HepG2 (cell line): ENCODE results near the gene ZNF454. TPM values are rescaled to one million over a fixed set of nuclear protein-coding genes. Genes with fewer than 3 reads are reported as not detected.

Experiments used
- ATAC-seq: fragments of 200-7000 bp; cut with Tn5 transposase; 3 replicates; pipeline ENCODE4 v1.9.1; 2020; ENCODE audit warnings: mild to moderate bottlenecking, moderate library complexity
- BruUV-seq: library from RNA; stranded (reverse); fragments of 400-500 nt; replicated peaks from 2 replicates; lab custom pipeline; 2021; lab: Mats Ljungman, UMichigan
- CTCF ChIA-PET: fragments of 300-600 bp; formaldehyde crosslinking; extraction: SDS; loops from one replicate; lab custom pipeline; 2021; ENCODE audit warnings: low total read pairs, inconsistent platforms, low intra/inter-chr PET ratio; lab: Yijun Ruan, JAX
- POLR2A ChIA-PET: fragments of 350-600 bp; sonication (Branson Sonifier 250); formaldehyde crosslinking; loops from one replicate; lab custom pipeline; 2020; ENCODE audit warnings: antibody characterized with exemption, inconsistent platforms; lab: Yijun Ruan, JAX
- DNase-seq: peaks from one replicate; pipeline ENCODE4 v3.0.0-alpha.2; 2015; ENCODE audit warnings: low spot score
- FAIRE-seq: peaks from 3 replicates; lab custom pipeline; 2011; peaks lifted over from hg19 to GRCh38; lab: Jason Lieb, UNC
- H2AFZ ChIP-seq: one replicate; pipeline ENCODE4 v1.6.1; 2011; ENCODE audit warnings: low read length, inconsistent platforms
- H3K27ac ChIP-seq: fragments of 300-600 bp; 3 replicates; pipeline ENCODE4 v1.8.0; 2011; ENCODE audit warnings: mixed run types, mild to moderate bottlenecking, mixed read lengths, low read length, inconsistent platforms; ENCODE audit not compliant: insufficient read depth; ENCODE audit errors: extremely low read length
- H3K27me3 ChIP-seq, 2 experiments: fragments of 200-600 bp in 1 of 2; 2 replicates in 1 of 2; 3 replicates in 1 of 2; pipeline versions ENCODE4 v1.6.0 to v1.8.0; 2011; ENCODE audit warnings: low read length in 2 of 2, mild to moderate bottlenecking in 2 of 2, moderate library complexity in 2 of 2, inconsistent platforms in 1 of 2; ENCODE audit not compliant: insufficient read depth in 2 of 2, control insufficient read depth in 1 of 2
- H3K36me3 ChIP-seq, 2 experiments: fragments of 200-600 bp in 1 of 2; replicated peaks in 1 of 2; 2 replicates in 1 of 2; 3 replicates in 1 of 2; pipeline versions ENCODE4 v1.5.1 to v1.8.0; 2011; ENCODE audit warnings: low read length in 2 of 2, inconsistent platforms in 1 of 2; ENCODE audit not compliant: insufficient read depth in 2 of 2, control insufficient read depth in 1 of 2
- H3K4me1 ChIP-seq: 2 replicates; pipeline ENCODE4 v1.5.1; 2012; ENCODE audit warnings: low read length, inconsistent platforms; ENCODE audit not compliant: insufficient read depth
- H3K4me2 ChIP-seq: 2 replicates; pipeline ENCODE4 v1.6.0; 2011; ENCODE audit warnings: low read depth, low read length, inconsistent platforms
- H3K4me3 ChIP-seq, 3 experiments: fragments of 200-600 bp in 1 of 3; sonication (generic), shearing (Covaris generic) in 1 of 3; replicated peaks in 1 of 3; 2 replicates each; pipeline ENCODE4 v1.5.1; 2011 to 2016; ENCODE audit warnings: low read length in 3 of 3, inconsistent platforms in 2 of 3, low read depth in 2 of 3, mild to moderate bottlenecking in 2 of 3, control low read depth in 1 of 3, mixed read lengths in 1 of 3; ENCODE audit not compliant: insufficient read depth in 1 of 3
- H3K79me2 ChIP-seq: one replicate; pipeline ENCODE4 v1.6.1; 2011; ENCODE audit warnings: low read length, inconsistent platforms; ENCODE audit not compliant: insufficient read depth
- H3K9ac ChIP-seq: 2 replicates; pipeline ENCODE4 v1.6.0; 2011; ENCODE audit warnings: mild to moderate bottlenecking, low read depth, low read length, inconsistent platforms; ENCODE audit not compliant: insufficient read depth
- H3K9me3 ChIP-seq: 2 replicates; pipeline ENCODE4 v1.5.1; 2012; ENCODE audit warnings: mild to moderate bottlenecking, low read length
- H4K20me1 ChIP-seq: 2 replicates; pipeline ENCODE4 v1.6.0; 2011; ENCODE audit warnings: inconsistent platforms, mild to moderate bottlenecking, low read length, moderate library complexity; ENCODE audit not compliant: insufficient read depth
- FOXO1 ChIP-seq: sonication (generic); formaldehyde crosslinking; IDR thresholded peaks from 2 replicates; pipeline ENCODE4 v1.4.0; 2020; ENCODE audit warnings: missing genetic modification reagents
- WGBS: methylation state at CpG from one replicate; pipeline ENCODE4 v1.1.6; 2017; ENCODE audit warnings: low lambda C conversion rate; 5-methylcytosine and 5-hydroxymethylcytosine counted together
- in situ Hi-C: cut with HindIII; loops from 2 replicates; pipeline ENCODE4 v1.10.0; 2017; ENCODE audit warnings: low pct_unique_long_range_greater_than_20kb; ENCODE audit not compliant: extremely low pct_ligation_motif_present
- intact Hi-C: fragments of 100-400 bp; cut with micrococcal nuclease; formaldehyde crosslinking; loops from one replicate; pipeline ENCODE4 v1.10.0; 2022; ENCODE audit not compliant: unreplicated experiment
- polyA plus RNA-seq, 8 experiments: library from polyadenylated mRNA; depleted of rRNA in 3 of 8; stranded (reverse) in 7 of 8; unstranded in 1 of 8; fragments of >200 nt; fragmentation: Illumina TruSeq in 4 of 8; extraction: Trizol in 4 of 8; gene quantifications; 2 replicates each; pipeline versions ENCODE4 v1.2.1 to v1.2.3, GENCODE V29; 2011 to 2016; ENCODE audit warnings: low read depth in 4 of 8, missing spikeins in 1 of 8, mixed read lengths in 1 of 8; ENCODE audit not compliant: insufficient read depth in 1 of 8
- total RNA-seq, 5 experiments: library from RNA; depleted of rRNA; stranded (reverse); fragments of >200 nt; fragmentation: Illumina TruSeq; extraction: Trizol; gene quantifications; 2 replicates each; pipeline ENCODE4 v1.2.3, GENCODE V29; 2016; ENCODE audit warnings: low read depth in 1 of 5
- TF ChIP-seq, protein P1 (sequence below): sonication (generic); formaldehyde crosslinking; IDR thresholded peaks from 2 replicates; pipeline ENCODE4 v1.4.0; 2020; ENCODE audit warnings: missing genetic modification reagents, borderline replicate concordance
- TF ChIP-seq, protein P2 (sequence below): IDR thresholded peaks from 2 replicates; pipeline ENCODE4 v1.6.1; 2012; ENCODE audit warnings: low read depth, low read length, improper control_type of control experiment

The ZNF454 gene
- total and polyA plus RNA-seq, 2 of the 13 experiments (the other 11 are each of a cell fraction or from before 2014, with no cell fraction given), result 0.16 TPM; not detected in 1

DNA sequence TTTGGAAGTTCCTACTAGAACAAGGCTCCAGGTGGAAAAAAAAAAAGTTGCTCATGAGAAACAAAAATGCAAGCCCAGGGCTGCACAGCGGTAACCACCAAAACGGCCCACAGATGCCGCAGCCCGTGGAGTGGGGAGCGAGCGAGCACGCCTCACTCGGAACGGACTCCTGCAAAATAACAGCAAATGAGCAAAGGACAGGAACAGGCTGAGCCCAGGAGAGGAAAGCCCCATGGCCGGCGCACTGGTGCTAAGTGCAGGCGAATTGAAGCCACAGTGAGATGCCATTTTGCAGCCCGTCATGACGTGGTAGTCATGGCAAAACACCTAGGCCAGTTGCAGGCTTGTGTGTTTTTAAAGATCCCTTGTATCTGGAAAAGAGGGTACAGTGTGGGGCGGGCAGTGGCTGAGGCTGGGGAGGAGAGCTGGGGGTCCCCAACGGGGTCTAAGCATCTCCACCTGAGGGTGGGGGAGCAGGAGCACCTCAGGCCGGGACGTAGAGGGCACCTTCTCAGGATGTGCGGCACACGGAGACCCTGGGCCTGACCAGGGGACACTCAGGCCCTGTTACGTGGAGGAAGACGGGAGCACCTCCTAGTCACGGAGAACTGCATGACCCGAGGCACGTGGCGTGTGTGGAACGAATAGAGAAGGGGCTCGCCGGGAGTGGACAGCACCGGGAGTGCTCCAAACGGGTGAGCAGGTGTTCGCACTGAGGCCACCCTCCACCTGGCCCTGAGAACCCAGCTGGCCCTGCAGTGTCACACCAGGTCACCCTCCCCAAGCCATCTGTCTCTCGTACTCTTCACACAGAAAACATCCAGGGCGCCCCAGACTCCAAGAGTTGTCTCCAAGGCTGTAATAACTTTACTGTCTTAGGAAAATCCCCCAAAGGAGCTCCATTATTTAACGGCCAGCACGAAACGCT is 43.4 kb downstream of the ZNF454 start:
- ATAC-seq, result no peak
- POLR2A ChIA-PET, result no interaction called here
- CTCF ChIA-PET, result no interaction called here
- in situ Hi-C loops (no loop called here), intact Hi-C loops (no loop called here)
- no TSS peak for BruUV-seq
- Histone ChIP-seq H3K79me2 (no peaks in the 10 kb centered on the region), H4K20me1 (no peaks in the 10 kb centered on the region), H3K9me3 (peaks cover 65% of the 10 kb centered on the region), H3K36me3 (no peaks in the 10 kb centered on the region), H3K4me2 (no peak overlapping the region), H3K27ac (no peak overlapping the region), H3K27me3 (no peaks in the 10 kb centered on the region), H2AFZ (no peak overlapping the region), H3K4me3 (no peak overlapping the region), H3K9ac (no peak overlapping the region), H3K4me1 (no peaks in the 10 kb centered on the region)
- FAIRE-seq, result no peak
- DNase-seq, result no peak
- TF ChIP-seq FOXO1 (CRISPR knock-in tag), result no peak
- TF ChIP-seq, protein P1, sequence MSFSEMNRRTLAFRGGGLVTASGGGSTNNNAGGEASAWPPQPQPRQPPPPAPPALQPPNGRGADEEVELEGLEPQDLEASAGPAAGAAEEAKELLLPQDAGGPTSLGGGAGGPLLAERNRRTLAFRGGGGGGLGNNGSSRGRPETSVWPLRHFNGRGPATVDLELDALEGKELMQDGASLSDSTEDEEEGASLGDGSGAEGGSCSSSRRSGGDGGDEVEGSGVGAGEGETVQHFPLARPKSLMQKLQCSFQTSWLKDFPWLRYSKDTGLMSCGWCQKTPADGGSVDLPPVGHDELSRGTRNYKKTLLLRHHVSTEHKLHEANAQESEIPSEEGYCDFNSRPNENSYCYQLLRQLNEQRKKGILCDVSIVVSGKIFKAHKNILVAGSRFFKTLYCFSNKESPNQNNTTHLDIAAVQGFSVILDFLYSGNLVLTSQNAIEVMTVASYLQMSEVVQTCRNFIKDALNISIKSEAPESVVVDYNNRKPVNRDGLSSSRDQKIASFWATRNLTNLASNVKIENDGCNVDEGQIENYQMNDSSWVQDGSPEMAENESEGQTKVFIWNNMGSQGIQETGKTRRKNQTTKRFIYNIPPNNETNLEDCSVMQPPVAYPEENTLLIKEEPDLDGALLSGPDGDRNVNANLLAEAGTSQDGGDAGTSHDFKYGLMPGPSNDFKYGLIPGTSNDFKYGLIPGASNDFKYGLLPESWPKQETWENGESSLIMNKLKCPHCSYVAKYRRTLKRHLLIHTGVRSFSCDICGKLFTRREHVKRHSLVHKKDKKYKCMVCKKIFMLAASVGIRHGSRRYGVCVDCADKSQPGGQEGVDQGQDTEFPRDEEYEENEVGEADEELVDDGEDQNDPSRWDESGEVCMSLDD, result no peak
- TF ChIP-seq, protein P2, sequence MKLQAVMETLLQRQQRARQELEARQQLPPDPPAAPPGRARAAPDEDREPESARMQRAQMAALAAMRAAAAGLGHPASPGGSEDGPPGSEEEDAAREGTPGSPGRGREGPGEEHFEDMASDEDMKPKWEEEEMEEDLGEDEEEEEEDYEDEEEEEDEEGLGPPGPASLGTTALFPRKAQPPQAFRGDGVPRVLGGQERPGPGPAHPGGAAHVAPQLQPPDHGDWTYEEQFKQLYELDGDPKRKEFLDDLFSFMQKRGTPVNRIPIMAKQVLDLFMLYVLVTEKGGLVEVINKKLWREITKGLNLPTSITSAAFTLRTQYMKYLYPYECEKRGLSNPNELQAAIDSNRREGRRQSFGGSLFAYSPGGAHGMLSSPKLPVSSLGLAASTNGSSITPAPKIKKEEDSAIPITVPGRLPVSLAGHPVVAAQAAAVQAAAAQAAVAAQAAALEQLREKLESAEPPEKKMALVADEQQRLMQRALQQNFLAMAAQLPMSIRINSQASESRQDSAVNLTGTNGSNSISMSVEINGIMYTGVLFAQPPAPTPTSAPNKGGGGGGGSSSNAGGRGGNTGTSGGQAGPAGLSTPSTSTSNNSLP, result no peak
- 42% methylated on average over 23 of the region's 37 CpGs for WGBS
